Adrenal gland (tissue), 12 donors: ENCODE results near the gene CTSH. TPM values are rescaled to one million over a fixed set of nuclear protein-coding genes. Genes with fewer than 3 reads are reported as not detected.

Experiments used
- DNase-seq, 7 donors: peaks; one replicate each; pipeline ENCODE4 v3.0.0-alpha.2; 2019 to 2020
- H3K27ac ChIP-seq, 5 donors: fragments of 200-600 bp; sonication (generic) in 4 of 5; 1 replicate in 3 of 5; 2 replicates in 2 of 5; pipeline versions ENCODE4 v1.5.1 to v1.8.0; 2016 to 2020; ENCODE audit warnings: mild to moderate bottlenecking in 1 of 5
- H3K27me3 ChIP-seq: fragments of 200-600 bp; 2 replicates; pipeline ENCODE4 v1.8.0; 2021
- H3K36me3 ChIP-seq, 2 donors: fragments of 200-600 bp; replicated peaks in 1 of 2; 1 replicate in 1 of 2; 2 replicates in 1 of 2; pipeline versions ENCODE4 v1.5.1 to v1.8.0; 2018 to 2022
- H3K4me1 ChIP-seq, 2 donors: fragments of 200-600 bp; replicated peaks in 1 of 2; 1 replicate in 1 of 2; 2 replicates in 1 of 2; pipeline versions ENCODE4 v1.5.1 to v1.8.0; 2018 to 2021
- H3K4me3 ChIP-seq, 4 donors: fragments of 200-600 bp; sonication (generic) in 3 of 4; one replicate each; pipeline ENCODE4 v1.5.1; 2016 to 2018
- H3K9me3 ChIP-seq, 3 donors: fragments of 200-600 bp; sonication (generic) in 1 of 3; replicated peaks in 1 of 3; 1 replicate in 2 of 3; 2 replicates in 1 of 3; pipeline versions ENCODE4 v1.5.1 to v1.8.0; 2016 to 2021
- CTCF ChIP-seq, 6 experiments: fragments of 450-650 bp in 4 of 6; fragments of 200-600 bp in 2 of 6; sonication (generic) in 1 of 6; IDR thresholded peaks; 1 replicate in 5 of 6; 2 replicates in 1 of 6; pipeline versions ENCODE4 v1.5.1 to v1.8.0; 2016 to 2021; ENCODE audit warnings: antibody characterized with exemption in 6 of 6, mild to moderate bottlenecking in 2 of 6, moderate library complexity in 1 of 6
- POLR2A ChIP-seq, 2 donors: fragments of 450-650 bp; IDR thresholded peaks; one replicate each; pipeline ENCODE4 v1.6.1; 2017; ENCODE audit warnings: antibody characterized with exemption in 2 of 2, mild to moderate bottlenecking in 2 of 2, moderate library complexity in 1 of 2
- WGBS, 4 donors: extraction: QIAGEN DNeasy Blood & Tissue Kit in 2 of 4; methylation state at CpG; one replicate each; pipeline versions ENCODE4 v1.1.5 to v1.1.7; 2013 to 2017; 5-methylcytosine and 5-hydroxymethylcytosine counted together
- intact Hi-C, 2 donors: fragments of 100-400 bp; cut with DNase I; formaldehyde crosslinking; loops; one replicate each; pipeline versions ENCODE4 v1.14.1 to v1.15.0; 2022 to 2023
- polyA plus RNA-seq, 3 donors: library from polyadenylated mRNA; stranded (reverse); fragments of 200-250 nt in 2 of 3; fragments of 350-450 nt in 1 of 3; fragmentation: Illumina TruSeq in 1 of 3; extraction: RNeasy Lipid Tissue Mini Kit (QIAGEN cat#74804) in 1 of 3; gene quantifications; one replicate each; pipeline ENCODE4 v1.2.3, GENCODE V29; 2013 to 2014
- total RNA-seq, 9 donors: library from RNA; depleted of rRNA in 4 of 9; stranded (reverse); fragments of >200 nt in 4 of 9; fragments of 120-200 nt in 1 of 9; fragmentation: NEBNext Ultra II Directional in 1 of 9; extraction: Animal tissue kit (Norgen Biotek cat#: 25700) in 1 of 9; gene quantifications; one replicate each; pipeline versions ENCODE4 v1.1.0 to v1.2.4, GENCODE V29; 2013 to 2023
- donor health status: healthy with polysubstance abuse.
- donor health status: Bipolar disorder and iron deficiency.
- donor health status: DM: yes; HTN: yes; CAD: no.
- donor health status: DM: no; HTN: no; CAD: no.
- donor health status: DM: no; HTN: no; CAD: no.
- donor health status: DM: yes; HTN: yes; CAD: no.

The CTSH gene
- total and polyA plus RNA-seq, 12 donors, result 24.2 to 303 (median 139) TPM

DNA sequence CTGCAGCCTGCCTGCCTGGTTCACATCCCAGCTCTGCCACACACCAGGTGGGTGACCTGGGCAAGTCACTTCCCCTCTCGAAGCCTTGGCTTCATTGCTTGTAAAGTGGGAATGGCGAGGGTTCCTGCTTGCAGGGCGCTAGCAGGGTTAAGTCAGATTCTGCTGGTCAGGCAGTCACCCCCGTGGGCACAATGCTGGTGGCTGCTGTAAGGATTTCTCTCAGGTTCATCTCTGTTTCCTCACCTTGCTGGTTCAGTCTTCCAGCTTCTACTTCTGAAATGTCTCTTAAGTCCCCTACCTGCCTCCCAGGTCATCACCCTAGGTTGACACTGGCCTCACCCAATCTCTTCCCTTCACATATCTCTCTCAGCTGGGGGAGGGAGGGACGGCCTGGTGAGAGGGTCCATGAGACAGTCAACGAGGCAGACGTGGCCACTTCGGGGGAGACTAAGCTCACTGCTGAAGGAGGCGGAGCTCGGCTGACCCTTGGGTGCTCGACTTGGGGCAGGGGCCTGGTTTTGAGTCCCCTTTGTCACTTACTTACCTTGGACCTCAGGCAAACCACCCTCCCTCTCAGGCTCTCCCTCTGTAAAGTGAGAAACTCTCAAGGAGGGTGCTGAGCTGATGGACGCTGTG lies 11.5 kb downstream of the CTSH start:
- H3K27ac ChIP-seq, result no peak overlapping the region

GRCh38 chr15:78932258-78932808 lies 12.5 kb downstream of the CTSH start:
- peak overlapping the region in 2 of 5 donors; percentile 84 to 93 for H3K27ac ChIP-seq
- WGBS, 4 donors, result 81 to 93% (median 90%) methylated on average over 8 to 13 of the region's 13 CpGs
- H3K4me3 ChIP-seq, result no peak overlapping the region
- peaks cover 7 to 28% of the 10 kb centered on the region in 2 donors for H3K4me1 ChIP-seq
- TF ChIP-seq CTCF (IDR thresholded peaks at IDR 0.05) (no peak), POLR2A (IDR thresholded peaks at IDR 0.05) (no peak)
- H3K27me3 ChIP-seq, result no peaks in the 10 kb centered on the region
- peaks cover 0 to 24% of the 10 kb centered on the region in 2 donors for H3K36me3 ChIP-seq
- intact Hi-C loops, result no loop called here
- H3K9me3 ChIP-seq, result no peaks in the 10 kb centered on the region
- DNase-seq, result peak in 2 of 7 donors; percentile 7 to 27

More for the DNA sequence above, 11.5 kb downstream of the CTSH start:
- 81 to 90% (median 88%) methylated on average over 11 to 12 of the region's 12 CpGs for WGBS, 4 donors
- Histone ChIP-seq H3K36me3 (peaks cover 0 to 24% of the 10 kb centered on the region in 2 donors), H3K27me3 (no peaks in the 10 kb centered on the region), H3K4me3 (no peak overlapping the region), H3K9me3 (no peaks in the 10 kb centered on the region), H3K4me1 (peaks cover 7 to 37% of the 10 kb centered on the region in 2 donors)
- TF ChIP-seq POLR2A (IDR thresholded peaks at IDR 0.05) (no peak), CTCF (IDR thresholded peaks at IDR 0.05) (no peak)
- no peak for DNase-seq
- intact Hi-C loops, result no loop called here

DNA sequence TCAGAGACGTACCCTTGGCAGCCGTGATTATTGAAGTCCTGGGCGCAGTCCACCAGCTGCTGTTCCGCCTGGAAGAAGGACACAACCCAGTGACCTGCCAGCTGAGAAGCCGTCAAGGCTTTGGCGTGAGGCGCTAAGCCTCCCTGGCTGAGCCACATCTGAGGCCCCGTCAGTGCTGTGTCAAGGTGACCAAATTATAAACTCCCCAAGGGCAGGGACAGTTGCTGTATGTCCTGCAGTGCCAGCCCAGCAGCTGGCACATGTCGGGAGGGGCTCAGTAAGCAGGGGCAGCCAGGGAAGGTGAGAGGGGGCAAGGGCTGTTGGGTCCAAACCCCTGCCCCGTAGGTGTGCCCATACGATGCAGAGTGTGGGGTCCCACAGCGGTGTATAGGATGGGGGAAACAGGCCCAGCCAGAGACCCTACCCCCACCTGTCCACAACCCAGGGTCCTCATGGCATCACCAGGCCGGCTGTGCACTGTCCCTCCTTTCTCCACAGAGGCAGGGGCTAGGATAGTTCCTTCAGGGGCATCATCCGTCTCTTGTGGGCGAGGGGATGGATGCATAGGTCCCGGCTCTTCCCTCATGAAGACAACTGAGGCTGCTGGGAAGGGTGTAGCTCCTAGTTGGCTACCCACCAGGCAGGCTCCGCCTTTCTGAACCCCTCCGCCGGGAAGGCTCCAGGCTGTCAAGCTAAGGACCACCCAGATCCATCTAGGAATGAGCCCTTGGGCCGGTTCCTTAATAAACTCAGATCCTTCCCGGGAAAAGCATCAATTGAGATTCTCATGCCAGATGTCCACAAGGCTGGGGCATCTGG lies 13.2 kb downstream of the CTSH start:
- Histone ChIP-seq H3K27ac (peak overlapping the region in 3 of 5 donors; percentile 56 to 93 (median 84)), H3K4me3 (no peak overlapping the region), H3K27me3 (no peaks in the 10 kb centered on the region), H3K4me1 (peaks cover 7 to 25% of the 10 kb centered on the region in 2 donors), H3K9me3 (no peaks in the 10 kb centered on the region), H3K36me3 (peaks cover 0 to 24% of the 10 kb centered on the region in 2 donors)
- WGBS, 4 donors, result 70 to 81% (median 72%) methylated on average over 20 to 21 of the region's 21 CpGs; no CpG with 5 or more reads in 1 of the 4 donors
- TF ChIP-seq POLR2A (IDR thresholded peaks at IDR 0.05) (no peak), CTCF (IDR thresholded peaks at IDR 0.05) (no peak)
- DNase-seq, result peak in 5 of 7 donors; percentile 56 to 75 (median 60)
- intact Hi-C loops, result no loop called here
